GF-D8 (cell line): ENCODE results near the gene GNB1.
"Not testable (repeated sequence)": the region's sequence is repeated elsewhere in the genome, so short reads cannot be mapped to it uniquely, and the experiment has no call there.

Source experiments
- DNase-seq: peaks from one replicate; lab custom pipeline; 2025; lab: John Stamatoyannopoulos, UW

The GNB1 gene

DNA sequence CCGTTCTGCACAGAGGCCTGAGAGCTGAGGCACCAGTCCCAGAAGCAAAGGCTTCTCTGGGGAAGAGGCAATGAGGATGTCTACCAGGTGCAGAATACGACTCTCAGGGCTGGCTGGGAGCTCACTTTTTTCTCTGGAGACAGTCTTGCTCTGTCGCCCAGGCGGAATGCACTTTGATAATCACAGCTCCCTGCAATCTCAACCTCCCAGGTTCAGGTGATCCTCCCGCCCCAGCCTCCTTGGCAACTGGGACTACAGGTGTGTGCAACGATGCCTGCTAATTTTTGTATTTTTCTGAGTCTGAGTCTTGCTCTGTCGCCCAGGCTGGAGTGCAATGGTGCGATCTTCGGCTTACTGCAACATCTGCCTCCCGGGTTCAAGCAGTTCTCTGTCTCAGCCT lies 130.2 kb downstream of the GNB1 start:
- no peak for DNase-seq

DNA sequence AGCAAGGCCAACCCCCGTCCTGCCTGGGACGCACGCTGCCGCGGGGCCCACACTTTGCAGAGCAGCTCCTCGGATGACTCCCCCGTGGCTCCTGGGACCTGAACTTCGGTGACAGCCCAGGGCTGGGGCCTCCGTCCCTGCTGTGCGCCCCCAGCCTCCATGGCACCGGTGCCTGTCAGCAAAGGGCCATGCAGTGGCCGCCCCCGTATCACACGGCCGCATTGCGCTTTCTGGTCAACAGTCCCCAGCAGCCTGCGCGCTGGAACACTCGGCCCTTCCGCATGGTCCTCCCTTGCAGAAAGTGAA lies 130.6 kb downstream of the GNB1 start:
- no peak for DNase-seq

DNA sequence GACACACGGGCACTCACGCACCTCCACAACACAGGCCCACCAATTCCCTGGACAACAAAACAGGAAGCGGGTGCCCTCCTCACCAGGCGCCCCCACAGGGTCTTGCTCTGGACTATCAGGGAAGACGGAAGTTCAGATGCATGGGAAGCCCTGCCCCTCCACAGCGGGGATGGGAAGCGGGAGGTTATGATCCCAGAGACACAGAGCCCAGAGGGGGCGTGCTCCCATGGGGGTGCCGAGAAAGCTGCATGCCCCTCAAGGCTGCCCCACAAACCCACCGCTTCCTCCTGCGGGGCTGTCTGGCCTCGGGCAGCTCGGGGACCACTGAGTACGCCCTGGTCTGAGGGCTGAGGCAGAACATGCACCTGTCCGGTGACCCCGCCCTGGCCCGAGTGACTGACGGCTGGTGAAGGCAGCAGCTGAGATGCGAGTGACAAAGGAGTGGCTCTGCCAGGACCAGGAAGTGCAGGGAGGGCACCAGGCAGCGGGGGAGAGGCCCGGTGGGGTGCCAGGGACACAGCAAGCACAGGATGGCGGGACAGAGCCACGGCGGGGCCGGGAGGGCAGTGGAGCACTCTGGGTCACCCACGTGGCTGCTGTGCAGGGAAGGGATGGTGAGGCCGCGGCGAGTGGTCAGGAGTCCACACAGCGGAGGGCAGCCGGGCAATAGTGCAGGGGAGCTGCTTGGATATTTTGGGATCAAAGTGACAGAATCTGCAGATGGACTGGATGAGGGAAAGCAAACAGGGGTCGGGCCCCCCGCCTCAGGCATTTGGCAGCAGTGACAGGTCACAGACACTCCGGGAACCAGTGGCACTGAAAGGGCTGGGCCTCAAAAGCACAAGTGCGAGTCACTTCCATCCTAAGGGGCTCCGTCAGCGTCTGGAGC lies 131.2 kb downstream of the GNB1 start:
- DNase-seq: no peak

- DNase-seq: no peak
Measured at GRCh38 chr1:1758692-1759455, 132.0 kb downstream of the GNB1 start.

- no peak for DNase-seq
Measured at GRCh38 chr1:1758059-1758621, 132.7 kb downstream of the GNB1 start.

- no peak for DNase-seq
Measured at GRCh38 chr1:1757422-1758058, 133.3 kb downstream of the GNB1 start.

DNA sequence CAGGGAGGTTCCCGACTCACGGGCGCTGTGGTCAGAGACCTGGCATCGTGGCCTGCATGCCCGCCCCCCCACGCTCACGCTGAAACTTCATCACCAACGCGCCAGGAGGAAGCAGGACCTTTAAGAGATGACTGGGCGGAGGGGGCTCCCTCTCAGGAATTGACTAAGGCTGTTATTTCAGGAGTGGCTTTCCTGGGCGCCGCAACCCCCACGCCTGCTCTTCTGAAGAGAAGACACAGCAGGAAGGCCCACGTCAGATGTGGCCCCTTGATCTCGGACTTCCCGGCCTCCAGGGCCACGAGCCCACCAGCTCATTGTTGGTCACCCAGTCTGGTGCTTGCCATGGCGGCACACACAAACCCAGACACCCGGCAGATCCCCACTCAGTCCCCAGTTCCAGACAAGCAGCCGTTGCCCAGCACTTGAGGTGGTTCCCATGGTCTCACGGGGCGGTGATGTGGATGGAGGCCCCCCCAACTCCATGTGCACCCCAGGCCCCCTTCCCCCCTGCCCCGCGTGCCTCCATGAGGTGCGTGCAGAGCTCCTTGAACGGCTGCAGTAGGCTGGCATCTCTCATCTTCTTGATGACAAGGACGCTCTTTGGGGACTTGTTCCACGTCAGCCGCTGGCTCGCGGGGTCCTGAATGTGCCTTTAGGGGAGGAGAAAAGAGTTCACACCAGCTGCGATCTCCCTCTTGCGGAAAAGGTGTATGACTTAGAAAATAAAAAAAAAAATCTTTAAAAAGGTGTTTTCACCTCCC lies 134.0 kb downstream of the GNB1 start:
- DNase-seq: no peak

- no peak for DNase-seq
Measured at GRCh38 chr1:1755852-1756251, 135.0 kb downstream of the GNB1 start.

DNA sequence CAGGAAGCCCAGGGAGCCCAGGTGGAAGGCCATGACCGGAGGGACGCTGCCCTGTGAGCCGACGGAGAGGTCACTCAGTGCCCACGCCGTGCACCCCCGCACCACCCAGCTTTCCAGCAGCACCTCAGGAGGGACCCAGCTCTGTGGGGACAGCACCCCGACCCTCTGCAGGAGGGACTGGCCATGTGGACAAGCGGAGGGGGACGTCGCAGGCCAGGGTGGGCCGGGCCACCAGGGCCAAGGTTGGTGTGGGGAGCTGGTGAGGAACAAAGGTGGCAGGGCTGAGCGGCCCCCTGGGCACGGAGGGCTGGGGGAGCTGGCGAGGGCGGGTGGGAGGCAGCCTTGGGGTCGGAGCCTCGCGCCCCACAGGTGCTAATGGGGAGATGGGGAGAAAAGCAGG lies 135.5 kb downstream of the GNB1 start:
- no peak for DNase-seq

DNA sequence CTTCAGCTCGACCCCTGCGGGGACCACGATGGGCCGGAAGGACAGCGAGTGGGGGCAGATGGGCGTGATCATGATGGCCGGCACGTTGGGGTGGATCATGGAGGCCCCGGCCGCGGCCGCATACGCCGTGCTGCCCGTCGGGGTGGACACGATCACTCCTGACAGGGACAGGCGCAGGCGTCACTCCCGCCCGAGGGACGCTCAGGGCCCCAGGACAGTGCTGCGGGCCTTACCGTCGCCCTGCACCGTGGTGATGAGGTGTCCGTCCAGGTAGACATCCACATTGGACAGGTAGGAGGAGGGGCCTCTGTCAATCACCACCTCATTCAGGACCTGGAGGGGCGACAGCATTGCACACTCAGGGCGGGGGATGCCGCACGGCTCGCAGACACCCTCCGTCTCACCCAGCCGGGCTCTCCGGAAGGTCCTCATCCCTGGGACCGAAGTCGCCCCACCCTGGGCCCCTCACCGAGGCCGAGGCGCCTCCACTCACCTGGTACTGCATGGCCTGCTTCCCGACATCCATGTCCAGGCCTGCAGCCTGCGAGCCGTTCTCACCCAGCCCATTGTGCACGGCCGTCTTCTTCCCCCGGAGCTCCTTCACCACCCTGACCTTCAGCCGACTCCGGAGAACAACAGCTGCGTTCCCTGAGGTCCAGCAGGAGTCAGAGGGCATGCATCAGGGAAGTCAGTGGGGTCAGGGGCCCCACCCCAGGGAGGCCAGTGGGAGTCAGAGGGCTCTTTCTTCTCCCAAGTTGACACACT lies 136.7 kb downstream of the GNB1 start:
- no peak for DNase-seq

DNA sequence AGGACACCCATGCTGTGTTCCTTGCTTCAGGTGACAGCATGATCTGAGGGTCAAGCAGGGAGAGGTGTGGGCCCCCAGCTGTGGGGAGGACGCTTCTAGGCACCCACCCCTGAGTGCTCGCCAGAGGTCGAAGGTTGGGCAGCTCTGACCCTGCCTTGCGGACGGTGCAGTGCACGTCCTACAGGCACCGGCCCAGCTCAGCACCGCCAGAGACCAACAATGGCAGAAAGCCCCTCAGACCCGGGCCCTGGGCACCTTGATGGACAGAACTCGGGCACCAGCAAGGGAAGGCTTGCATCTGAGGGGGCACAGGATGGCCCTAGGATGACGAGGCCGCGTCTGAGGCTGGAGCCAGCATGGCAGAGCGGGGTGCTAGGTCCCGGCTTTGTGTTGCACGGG lies 137.3 kb downstream of the GNB1 start:
- DNase-seq: no peak

- no peak for DNase-seq
Measured at GRCh38 chr1:1752636-1753606, 138.0 kb downstream of the GNB1 start.

DNA sequence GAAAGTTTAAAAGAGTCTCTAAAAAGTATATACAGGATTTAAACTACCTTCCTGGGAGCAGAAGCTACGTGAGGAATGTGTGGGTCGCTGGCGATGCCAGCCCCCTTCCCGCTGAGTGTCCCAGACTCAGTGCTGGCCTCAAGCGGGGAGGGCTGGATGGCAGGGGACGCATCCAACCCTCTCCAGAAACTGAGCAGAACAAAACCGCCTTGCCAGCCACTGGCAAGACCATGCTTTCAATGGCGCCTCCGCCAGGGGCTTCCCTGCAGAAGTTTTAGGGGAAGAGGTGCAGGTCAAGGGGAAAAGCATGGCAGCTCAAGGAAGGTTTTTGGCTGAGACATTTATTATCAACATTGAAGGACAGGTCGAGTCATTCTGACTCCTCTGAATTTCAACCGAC lies 138.7 kb downstream of the GNB1 start:
- DNase-seq: no peak

GRCh38 chr1:1749941-1750340 lies 140.9 kb downstream of the GNB1 start:
- not testable (repeated sequence) for DNase-seq

DNA sequence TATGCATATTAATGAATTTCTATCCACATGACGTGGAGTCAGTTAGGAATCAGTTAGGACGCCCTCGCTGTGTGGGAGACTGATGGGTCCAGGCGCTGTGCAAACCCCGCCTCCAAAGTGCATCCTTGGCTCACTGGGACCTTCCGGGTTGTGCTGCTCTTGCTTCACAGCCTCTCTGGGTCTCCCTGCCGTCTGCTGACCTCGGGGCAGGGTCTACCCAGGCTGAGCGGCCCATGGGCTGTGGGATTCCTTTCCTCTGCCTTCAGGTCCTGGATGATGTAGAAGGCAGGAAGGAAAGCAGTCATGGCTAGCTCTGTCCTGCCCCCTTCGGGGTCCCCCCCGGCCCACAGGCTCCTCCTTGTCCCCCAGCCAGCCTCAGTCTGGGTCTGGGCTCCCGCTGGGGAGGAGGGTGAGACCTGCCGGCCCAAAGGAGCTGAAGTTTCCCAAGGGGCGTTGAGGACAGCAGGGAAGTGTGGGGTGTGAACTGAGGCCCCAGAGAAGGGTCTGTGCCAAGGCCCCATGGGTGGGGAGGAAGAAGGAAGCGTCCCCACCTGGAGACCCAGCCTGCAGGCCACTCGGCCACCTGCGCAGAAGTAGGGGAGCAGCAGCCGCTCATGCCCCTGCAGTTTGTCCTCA lies 142.1 kb downstream of the GNB1 start:
- DNase-seq: no peak

DNA sequence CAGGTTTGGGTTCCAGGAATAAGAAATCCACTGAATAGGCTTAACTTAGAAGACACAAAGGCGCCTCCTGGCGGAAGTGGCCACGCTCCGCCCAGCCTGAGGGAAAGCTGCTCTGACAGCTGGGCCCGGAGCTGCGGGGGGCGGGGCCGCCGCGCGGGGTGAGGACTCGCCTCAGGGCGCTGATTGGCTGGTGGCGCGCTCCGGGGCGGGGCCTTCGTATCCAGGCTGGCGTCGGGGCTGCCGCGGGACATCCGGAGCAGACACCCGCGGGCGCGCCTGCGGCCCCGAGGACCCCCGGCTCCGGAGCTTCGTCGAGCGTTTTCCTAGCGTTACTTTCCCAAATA lies 144.3 kb downstream of the GNB1 start:
- not testable (repeated sequence) for DNase-seq

DNA sequence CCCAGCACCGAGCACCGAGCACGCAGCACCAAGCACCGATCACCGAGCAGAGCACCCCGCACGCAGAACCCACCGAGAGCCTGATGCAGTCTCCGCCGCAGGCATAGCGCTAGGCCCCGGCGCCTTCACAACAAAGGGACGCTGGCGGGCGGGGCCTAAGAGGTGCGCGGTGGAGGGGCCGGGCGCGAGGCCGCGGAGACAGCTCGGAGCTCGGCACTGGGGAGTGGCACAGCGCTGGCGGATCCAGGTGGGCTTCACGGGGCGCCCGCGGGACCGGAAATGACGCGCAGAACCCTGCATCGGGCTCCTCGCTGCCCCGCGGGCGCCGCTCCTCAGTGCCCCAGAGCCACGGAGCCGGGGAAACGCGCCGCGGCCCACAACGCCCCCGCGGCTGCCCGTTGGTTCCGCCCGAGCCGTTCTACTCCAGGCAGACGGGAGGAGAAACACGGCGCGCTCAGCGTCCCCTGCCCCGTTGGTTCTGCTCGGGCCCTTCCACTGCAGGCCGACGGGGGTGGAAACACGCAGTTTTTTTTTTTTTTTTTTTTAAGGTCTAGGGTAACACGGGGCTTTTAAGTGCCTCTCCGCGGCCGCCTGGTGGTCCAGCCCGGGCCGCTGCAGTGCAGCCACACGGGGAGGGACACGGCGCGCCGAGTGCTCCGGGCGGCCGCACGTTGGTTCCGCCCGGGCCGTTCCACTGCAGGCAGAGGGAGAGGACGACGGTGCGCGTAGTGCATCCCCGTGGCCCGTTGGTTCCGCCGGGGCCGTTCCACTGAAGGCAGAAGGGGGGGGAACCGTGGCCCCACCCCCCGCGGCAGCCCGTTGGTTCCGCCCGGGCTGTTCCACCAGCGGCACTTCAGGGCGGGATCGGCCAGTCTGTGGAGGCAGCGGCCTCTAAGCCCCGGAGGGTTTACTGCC lies 145.0 kb downstream of the GNB1 start:
- DNase-seq: peak; percentile 57

DNA sequence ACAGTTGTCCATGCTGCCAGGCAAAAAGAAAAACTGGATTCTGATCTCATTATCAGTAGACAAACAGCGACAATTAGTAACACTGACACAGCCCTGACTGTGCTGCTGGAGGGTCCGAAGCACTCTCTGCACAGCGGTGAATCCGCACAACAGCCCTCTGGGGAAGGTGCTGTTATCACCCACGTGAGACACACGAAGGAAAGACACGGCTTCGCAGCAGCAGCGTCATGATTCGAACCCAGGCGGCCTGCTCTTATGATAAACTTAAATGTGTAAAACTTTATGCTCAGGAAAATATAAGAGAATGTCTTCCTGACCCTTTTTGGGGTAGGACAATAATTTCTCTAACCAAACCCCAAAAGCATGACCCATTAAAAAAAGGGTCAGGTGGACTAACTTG lies 148.4 kb downstream of the GNB1 start:
- DNase-seq: not testable (repeated sequence)
